H9 (cell line): ENCODE results near the gene MAP3K1. TPM values are rescaled to one million over a fixed set of nuclear protein-coding genes. Genes with fewer than 3 reads are reported as not detected.

ENCODE experiments used
- DNase-seq: peaks from one replicate; pipeline ENCODE4 v3.0.0-alpha.2; 2017
- H2AFZ ChIP-seq: one replicate; pipeline ENCODE4 v1.6.1; 2013; ENCODE audit warnings: mild to moderate bottlenecking, low read length, control low read depth, moderate library complexity
- H2AK5ac ChIP-seq: 2 replicates; pipeline ENCODE4 v1.6.1; 2013; ENCODE audit warnings: low read length, control low read depth, mixed read lengths; ENCODE audit not compliant: insufficient read length
- H2BK120ac ChIP-seq: one replicate; pipeline ENCODE4 v1.6.1; 2013; ENCODE audit warnings: low read depth, mild to moderate bottlenecking, low read length, control low read depth, inconsistent platforms; ENCODE audit not compliant: poor library complexity, severe bottlenecking
- H2BK12ac ChIP-seq: 2 replicates; pipeline ENCODE4 v1.6.1; 2013; ENCODE audit warnings: low read length, control low read depth, mixed read lengths, low read depth; ENCODE audit not compliant: insufficient read length
- H2BK15ac ChIP-seq: 2 replicates; pipeline ENCODE4 v1.6.1; 2013; ENCODE audit warnings: low read depth, low read length, control low read depth
- H2BK20ac ChIP-seq: one replicate; pipeline ENCODE4 v1.6.1; 2013; ENCODE audit warnings: low read depth, mild to moderate bottlenecking, low read length, control low read depth, inconsistent platforms; ENCODE audit not compliant: poor library complexity, severe bottlenecking
- H2BK5ac ChIP-seq: 2 replicates; pipeline ENCODE4 v1.6.1; 2013; ENCODE audit warnings: low read length, control low read depth, mixed read lengths; ENCODE audit not compliant: insufficient read length
- H3K14ac ChIP-seq: 2 replicates; pipeline ENCODE4 v1.6.1; 2013; ENCODE audit warnings: low read length, control low read depth; ENCODE audit not compliant: insufficient read depth
- H3K18ac ChIP-seq: 2 replicates; pipeline ENCODE4 v1.6.1; 2013; ENCODE audit warnings: low read depth, mild to moderate bottlenecking, mixed read lengths, low read length, control low read depth; ENCODE audit not compliant: insufficient read length
- H3K23ac ChIP-seq: 2 replicates; pipeline ENCODE4 v1.6.1; 2013; ENCODE audit warnings: low read length, control low read depth, mixed read lengths, low read depth; ENCODE audit not compliant: insufficient read length
- H3K23me2 ChIP-seq: 2 replicates; pipeline ENCODE4 v1.6.1; 2013; ENCODE audit warnings: low read depth, mild to moderate bottlenecking, mixed read lengths, low read length, control low read depth; ENCODE audit not compliant: insufficient read length, poor library complexity, severe bottlenecking
- H3K27ac ChIP-seq: 2 replicates; pipeline ENCODE4 v1.5.1; 2013; ENCODE audit warnings: low read length, control low read depth, mixed read lengths, low read depth; ENCODE audit not compliant: insufficient read length
- H3K27me3 ChIP-seq: 2 replicates; pipeline ENCODE4 v1.6.1; 2013; ENCODE audit warnings: low read length, control low read depth, inconsistent platforms; ENCODE audit not compliant: insufficient read depth
- H3K4ac ChIP-seq: 2 replicates; pipeline ENCODE4 v1.6.1; 2013; ENCODE audit warnings: low read depth, mild to moderate bottlenecking, control low read depth, inconsistent platforms, low read length, moderate library complexity
- H3K4me1 ChIP-seq: 2 replicates; pipeline ENCODE4 v1.6.1; 2013; ENCODE audit warnings: low read length, control low read depth, inconsistent platforms; ENCODE audit not compliant: insufficient read depth
- H3K4me2 ChIP-seq: 2 replicates; pipeline ENCODE4 v1.6.1; 2013; ENCODE audit warnings: low read length, control low read depth, mixed read lengths; ENCODE audit not compliant: insufficient read length, insufficient read depth
- H3K56ac ChIP-seq: 2 replicates; pipeline ENCODE4 v1.6.1; 2013; ENCODE audit warnings: low read depth, mild to moderate bottlenecking, mixed read lengths, low read length, control low read depth; ENCODE audit not compliant: insufficient read length
- H3K79me1 ChIP-seq: 2 replicates; pipeline ENCODE4 v1.6.1; 2013; ENCODE audit warnings: low read depth, mild to moderate bottlenecking, moderate library complexity, low read length, control low read depth, inconsistent platforms; ENCODE audit not compliant: insufficient read depth, poor library complexity, severe bottlenecking
- H3K79me2 ChIP-seq: 2 replicates; pipeline ENCODE4 v1.6.1; 2013; ENCODE audit warnings: low read length, control low read depth, inconsistent platforms; ENCODE audit not compliant: insufficient read depth
- H3K9ac ChIP-seq: 2 replicates; pipeline ENCODE4 v1.6.1; 2013; ENCODE audit warnings: low read length, control low read depth, mixed read lengths; ENCODE audit not compliant: insufficient read length; ENCODE audit errors: extremely low read depth
- H3K9me3 ChIP-seq: one replicate; pipeline ENCODE4 v1.6.1; 2013; ENCODE audit warnings: low read depth, low read length, inconsistent platforms; ENCODE audit not compliant: control insufficient read depth
- H3T11ph ChIP-seq: one replicate; pipeline ENCODE4 v1.6.1; 2013; ENCODE audit warnings: mild to moderate bottlenecking, low read length, control low read depth, inconsistent platforms
- H4K20me1 ChIP-seq: one replicate; pipeline ENCODE4 v1.6.1; 2013; ENCODE audit not compliant: control insufficient read depth, insufficient read length, insufficient read depth
- H4K5ac ChIP-seq: 2 replicates; pipeline ENCODE4 v1.6.1; 2013; ENCODE audit warnings: low read depth, mild to moderate bottlenecking, mixed read lengths, low read length, control low read depth; ENCODE audit not compliant: insufficient read length
- H4K8ac ChIP-seq: replicated peaks from 2 replicates; pipeline ENCODE4 v1.6.1; 2013; ENCODE audit warnings: low read length, control low read depth, mixed read lengths, low read depth; ENCODE audit not compliant: insufficient read length
- H4K91ac ChIP-seq: 2 replicates; pipeline ENCODE4 v1.6.1; 2013; ENCODE audit warnings: low read depth, mild to moderate bottlenecking, moderate library complexity, mixed read lengths, low read length, control low read depth; ENCODE audit not compliant: insufficient read length
- H3K27ac Mint-ChIP-seq, 3 experiments: 2 replicates in 2 of 3; 3 replicates in 1 of 3; pipeline ENCODE4 v1.8.0; 2020 to 2021; ENCODE audit warnings: mixed read lengths in 3 of 3, mild to moderate bottlenecking in 1 of 3, moderate library complexity in 1 of 3
- H3K27me3 Mint-ChIP-seq: 2 replicates; pipeline ENCODE4 v1.8.0; 2021; ENCODE audit warnings: low read depth, mild to moderate bottlenecking, moderate library complexity, mixed read lengths
- H3K36me3 Mint-ChIP-seq, 3 experiments: 2 replicates in 2 of 3; 3 replicates in 1 of 3; pipeline ENCODE4 v1.8.0; 2020 to 2021; ENCODE audit warnings: low read depth in 3 of 3, mixed read lengths in 3 of 3; ENCODE audit not compliant: insufficient read depth in 1 of 3
- H3K4me1 Mint-ChIP-seq, 2 experiments: 2 replicates each; pipeline ENCODE4 v1.8.0; 2020; ENCODE audit warnings: mixed read lengths in 2 of 2
- H3K4me3 Mint-ChIP-seq, 2 experiments: 2 replicates in 1 of 2; 3 replicates in 1 of 2; pipeline ENCODE4 v1.8.0; 2020 to 2021; ENCODE audit warnings: mild to moderate bottlenecking in 2 of 2, mixed read lengths in 2 of 2, moderate library complexity in 1 of 2
- H3K9me3 Mint-ChIP-seq, 2 experiments: 2 replicates in 1 of 2; 3 replicates in 1 of 2; pipeline ENCODE4 v1.8.0; 2020; ENCODE audit warnings: mild to moderate bottlenecking in 2 of 2, mixed read lengths in 2 of 2, moderate library complexity in 1 of 2
- CTCF ChIP-seq: fragments of 200-600 bp; sonication (generic); conservative IDR thresholded peaks from 3 replicates; pipeline ENCODE4 v1.8.0; 2021; ENCODE audit warnings: antibody characterized with exemption, mild to moderate bottlenecking
- WGBS: extraction: QIAGEN DNeasy Blood & Tissue Kit; methylation state at CpG from one replicate; pipeline ENCODE4 v1.1.7; 2013; ENCODE audit warnings: missing lambda C conversion rate, low lambda C conversion rate, mixed read lengths; ENCODE audit not compliant: insufficient read length; ENCODE audit errors: extremely low coverage; 5-methylcytosine and 5-hydroxymethylcytosine counted together
- total RNA-seq: library from RNA; stranded (reverse); gene quantifications from 2 replicates; pipeline ENCODE4 v1.2.1, GENCODE V29; 2021

The MAP3K1 gene
- total RNA-seq, 1 experiment from 2014 or later, result 11.1 TPM

- H4K91ac ChIP-seq, result no peak overlapping the region
- H2BK20ac ChIP-seq, result no peak overlapping the region
- H3K4me1 Mint-ChIP-seq, result peaks cover 18 to 23% of the 10 kb centered on the region in 2 experiments
- peaks cover 8% of the 10 kb centered on the region for H3K23me2 ChIP-seq
- no peaks in the 10 kb centered on the region for H3K9me3 Mint-ChIP-seq
- peak overlapping the region; percentile 91; the same call in 1 of the 2 replicates for H3K14ac ChIP-seq
- peak overlapping the region; percentile 43 for H2BK5ac ChIP-seq
- peak overlapping the region; percentile 76 for H3K27ac ChIP-seq
- no peaks in the 10 kb centered on the region; the same call in 1 of the 2 replicates for H3K4me1 ChIP-seq
- WGBS, result no CpG with 5 or more reads among the region's 29 CpGs
- H3K18ac ChIP-seq, result peak overlapping the region; percentile 82
- no peak overlapping the region for H2AK5ac ChIP-seq
- H3K79me2 ChIP-seq, result no peaks in the 10 kb centered on the region
- no peak overlapping the region for H2BK12ac ChIP-seq
- H2BK15ac ChIP-seq, result no peak overlapping the region
- no peak for DNase-seq
- H4K20me1 ChIP-seq, result no peaks in the 10 kb centered on the region
- peak overlapping the region; percentile 81 to 99 (median 98) for H3K27ac Mint-ChIP-seq
- peaks cover 4 to 10% (median 6%) of the 10 kb centered on the region in 3 experiments for H3K36me3 Mint-ChIP-seq
- no peak for TF ChIP-seq CTCF
- peak overlapping the region; percentile 50 for H3K56ac ChIP-seq
- H3K27me3 Mint-ChIP-seq, result no peaks in the 10 kb centered on the region
- peak overlapping the region; percentile 47; the same call in 1 of the 2 replicates for H3K4ac ChIP-seq
- H3T11ph ChIP-seq, result peak overlapping the region; percentile 12
- peak overlapping the region; percentile 91 for H4K5ac ChIP-seq
- peak overlapping the region; percentile 68 for H3K4me2 ChIP-seq
- peak overlapping the region; percentile 1 for H2AFZ ChIP-seq
- H3K79me1 ChIP-seq, result no peaks in the 10 kb centered on the region
- H3K4me3 Mint-ChIP-seq, result peak overlapping the region; percentile 79 to 86
- H3K9me3 ChIP-seq, result no peaks in the 10 kb centered on the region
- H4K8ac ChIP-seq, result no peak overlapping the region
- H3K23ac ChIP-seq, result no peak overlapping the region
- H3K27me3 ChIP-seq, result no peaks in the 10 kb centered on the region
- H2BK120ac ChIP-seq, result peak overlapping the region; percentile 40
- H3K9ac ChIP-seq, result peak overlapping the region; percentile 90
Measured at GRCh38 chr5:56910210-56910965, 95.0 kb downstream of the MAP3K1 start.
